Ectodermal cell (in vitro differentiated cells): ENCODE data around the gene RIOX2.
"Not testable (repeated sequence)": the region's sequence is repeated elsewhere in the genome, so short reads cannot be mapped to it uniquely, and the experiment has no call there.

ENCODE experiments used
- H3K27ac ChIP-seq: 2 replicates; pipeline ENCODE4 v1.7.0; 2013; ENCODE audit warnings: mild to moderate bottlenecking, low read depth, low read length; ENCODE audit not compliant: insufficient read depth, poor library complexity, severe bottlenecking
- H3K27me3 ChIP-seq: 2 replicates; pipeline ENCODE4 v1.7.0; 2013; ENCODE audit warnings: mild to moderate bottlenecking, low read length; ENCODE audit not compliant: insufficient read depth, control insufficient read depth, poor library complexity, severe bottlenecking
- H3K36me3 ChIP-seq: one replicate; pipeline ENCODE4 v1.7.0; 2013; ENCODE audit warnings: low read length; ENCODE audit not compliant: control insufficient read depth, insufficient read depth
- H3K4me1 ChIP-seq: one replicate; pipeline ENCODE4 v1.7.0; 2013; ENCODE audit warnings: low read length; ENCODE audit not compliant: control insufficient read depth, insufficient read depth
- H3K4me3 ChIP-seq: 2 replicates; pipeline ENCODE4 v1.7.0; 2013; ENCODE audit warnings: low read depth, low read length, control low read depth; ENCODE audit not compliant: insufficient read depth
- H3K9me3 ChIP-seq: 2 replicates; pipeline ENCODE4 v1.7.0; 2013; ENCODE audit warnings: mild to moderate bottlenecking, low read length, moderate library complexity; ENCODE audit not compliant: control insufficient read depth
- WGBS, 2 experiments: methylation state at CpG; one replicate each; pipeline ENCODE4 v1.1.7; 2013; ENCODE audit warnings: missing lambda C conversion rate in 2 of 2; 5-methylcytosine and 5-hydroxymethylcytosine counted together

The RIOX2 gene

GRCh38 chr3:97917813-97918536, 54.3 kb downstream of the RIOX2 start:
- no peaks in the 10 kb centered on the region for H3K27me3 ChIP-seq
- 99 to 100% methylated on average over 2 to 3 of the region's 3 CpGs for WGBS, 2 experiments
- H3K9me3 ChIP-seq: no peaks in the 10 kb centered on the region
- no peaks in the 10 kb centered on the region for H3K36me3 ChIP-seq
- no peaks in the 10 kb centered on the region for H3K4me1 ChIP-seq
- H3K27ac ChIP-seq: no peak overlapping the region
- H3K4me3 ChIP-seq: no peak overlapping the region

GRCh38 chr3:97916576-97916975, 55.7 kb downstream of the RIOX2 start:
- no peaks in the 10 kb centered on the region for H3K36me3 ChIP-seq
- H3K9me3 ChIP-seq: no peaks in the 10 kb centered on the region
- no peaks in the 10 kb centered on the region for H3K27me3 ChIP-seq
- no peaks in the 10 kb centered on the region for H3K4me1 ChIP-seq
- no peak overlapping the region for H3K4me3 ChIP-seq
- H3K27ac ChIP-seq: no peak overlapping the region

- Histone ChIP-seq H3K4me1 (no peaks in the 10 kb centered on the region), H3K36me3 (no peaks in the 10 kb centered on the region)
- 98 to 100% methylated on average over 2 of the region's 2 CpGs for WGBS, 2 experiments
Measured at GRCh38 chr3:97914388-97914787, 57.8 kb downstream of the RIOX2 start.

GRCh38 chr3:97911459-97911858, 60.8 kb downstream of the RIOX2 start:
- Histone ChIP-seq H3K9me3 (no peaks in the 10 kb centered on the region), H3K27me3 (no peaks in the 10 kb centered on the region), H3K4me1 (no peaks in the 10 kb centered on the region), H3K27ac (no peak overlapping the region), H3K36me3 (no peaks in the 10 kb centered on the region), H3K4me3 (no peak overlapping the region)
- WGBS, 2 experiments: 92 to 95% methylated on average over 3 of the region's 3 CpGs

More at GRCh38 chr3:97914388-97914787, 57.8 kb downstream of the RIOX2 start:
- H3K4me3 ChIP-seq: no peak overlapping the region
- no peak overlapping the region for H3K27ac ChIP-seq
- no peaks in the 10 kb centered on the region for H3K27me3 ChIP-seq
- no peaks in the 10 kb centered on the region for H3K9me3 ChIP-seq

DNA sequence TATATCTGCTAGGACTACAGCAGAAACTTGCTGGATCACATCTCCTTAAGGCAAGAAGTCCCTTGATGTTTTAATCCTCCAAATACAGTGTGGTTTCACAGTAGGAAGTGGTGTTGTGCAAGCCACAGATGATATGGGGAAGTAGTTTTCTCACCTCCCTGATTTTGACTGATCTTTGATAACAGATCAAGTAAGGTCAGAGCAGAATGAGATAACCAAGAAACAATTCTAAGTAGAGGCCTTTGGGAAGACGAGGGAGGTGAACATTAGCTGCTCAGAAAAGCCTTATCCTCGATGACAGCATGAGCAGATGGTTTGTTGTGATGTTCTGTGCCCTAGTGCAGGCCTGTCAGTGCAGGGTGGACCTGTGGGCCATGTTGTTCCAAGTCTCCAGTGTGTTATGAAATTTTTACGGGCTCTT, 61.3 kb downstream of the RIOX2 start:
- Histone ChIP-seq H3K36me3 (no peaks in the 10 kb centered on the region), H3K4me1 (no peaks in the 10 kb centered on the region), H3K4me3 (no peak overlapping the region), H3K27me3 (no peaks in the 10 kb centered on the region), H3K27ac (no peak overlapping the region), H3K9me3 (no peaks in the 10 kb centered on the region)
- 87 to 91% methylated on average over 3 of the region's 3 CpGs for WGBS, 2 experiments

DNA sequence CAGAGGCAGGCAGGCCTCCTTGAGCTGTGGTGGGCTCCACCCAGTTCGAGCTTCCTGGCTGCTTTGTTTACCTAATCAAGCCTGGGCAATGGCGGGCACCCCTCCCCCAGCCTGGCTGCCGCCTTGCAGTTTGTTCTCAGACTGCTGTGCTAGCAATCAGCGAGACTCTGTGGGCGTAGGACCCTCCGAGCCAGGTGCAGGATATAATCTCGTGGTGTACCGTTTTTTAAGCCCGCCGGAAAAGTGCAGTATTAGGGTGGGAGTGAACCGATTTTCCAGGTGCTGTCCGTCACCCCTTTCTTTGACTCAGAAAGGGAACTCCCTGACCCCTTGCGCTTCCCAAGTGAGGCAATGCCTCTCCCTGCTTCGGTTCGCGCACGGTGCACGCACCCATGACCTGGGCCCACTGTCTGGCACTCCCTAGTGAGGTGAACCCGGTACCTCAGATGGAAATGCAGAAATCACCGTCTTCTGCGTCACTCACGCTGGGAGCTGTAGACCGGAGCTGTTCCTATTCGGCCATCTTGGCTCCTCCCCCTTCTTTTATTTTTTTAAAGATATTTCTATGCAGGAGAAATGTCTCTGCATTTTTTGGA, 61.9 kb downstream of the RIOX2 start:
- H3K36me3 ChIP-seq: not testable (repeated sequence)
- 76 to 78% methylated on average over 21 to 22 of the region's 24 CpGs for WGBS, 2 experiments

GRCh38 chr3:97909830-97910229, 62.4 kb downstream of the RIOX2 start:
- H3K27me3 ChIP-seq, H3K27ac ChIP-seq, H3K9me3 ChIP-seq, H3K4me1 ChIP-seq, H3K4me3 ChIP-seq, H3K36me3 ChIP-seq: not testable (repeated sequence)
- no CpG with 5 or more reads among the region's 3 CpGs for WGBS, 2 experiments

More for the DNA sequence above, 61.9 kb downstream of the RIOX2 start:
- not testable (repeated sequence) for H3K27ac ChIP-seq, H3K27me3 ChIP-seq, H3K9me3 ChIP-seq, H3K4me3 ChIP-seq, H3K4me1 ChIP-seq

- H3K27ac ChIP-seq: no peak overlapping the region
- no peaks in the 10 kb centered on the region for H3K36me3 ChIP-seq
- no peaks in the 10 kb centered on the region for H3K9me3 ChIP-seq
- H3K4me3 ChIP-seq: no peak overlapping the region
- WGBS, 2 experiments: 97 to 100% methylated on average over 4 of the region's 4 CpGs
- H3K27me3 ChIP-seq: no peaks in the 10 kb centered on the region
- H3K4me1 ChIP-seq: no peaks in the 10 kb centered on the region
Measured at GRCh38 chr3:97901313-97902248, 70.7 kb downstream of the RIOX2 start.

GRCh38 chr3:97899331-97899730, 72.9 kb downstream of the RIOX2 start:
- Histone ChIP-seq H3K9me3 (no peaks in the 10 kb centered on the region), H3K27me3 (no peaks in the 10 kb centered on the region), H3K4me3 (no peak overlapping the region), H3K4me1 (no peaks in the 10 kb centered on the region), H3K36me3 (no peaks in the 10 kb centered on the region), H3K27ac (no peak overlapping the region)

- H3K4me1 ChIP-seq: no peaks in the 10 kb centered on the region
- no peak overlapping the region for H3K4me3 ChIP-seq
- no peaks in the 10 kb centered on the region for H3K27me3 ChIP-seq
- WGBS, 2 experiments: 87 to 88% methylated on average over 3 of the region's 3 CpGs
- H3K36me3 ChIP-seq: no peaks in the 10 kb centered on the region
- H3K27ac ChIP-seq: no peak overlapping the region
- no peaks in the 10 kb centered on the region for H3K9me3 ChIP-seq
Measured at GRCh38 chr3:97896547-97896946, 75.7 kb downstream of the RIOX2 start.
